MM.1S (cell line): ENCODE data around the gene ZMIZ1.

Experiments used
- EZH2 ChIP-seq: fragments of 300-600 bp; sonication (generic); optimal IDR thresholded peaks from 2 replicates; pipeline ENCODE3; 2017; ENCODE audit warnings: low read depth, mild to moderate bottlenecking, antibody characterized with exemption, low read length, mixed read lengths
- EZH2phosphoT487 ChIP-seq: fragments of 300-600 bp; sonication (generic); IDR thresholded peaks from 2 replicates; pipeline ENCODE4 v1.6.1; 2018; ENCODE audit warnings: antibody characterized with exemption, low read length
- TF ChIP-seq, protein P1 (sequence below): fragments of 300-600 bp; sonication (generic); IDR thresholded peaks from 2 replicates; pipeline ENCODE4 v1.5.1; 2016; ENCODE audit warnings: antibody characterized with exemption, low read length, mixed read lengths

DNA sequence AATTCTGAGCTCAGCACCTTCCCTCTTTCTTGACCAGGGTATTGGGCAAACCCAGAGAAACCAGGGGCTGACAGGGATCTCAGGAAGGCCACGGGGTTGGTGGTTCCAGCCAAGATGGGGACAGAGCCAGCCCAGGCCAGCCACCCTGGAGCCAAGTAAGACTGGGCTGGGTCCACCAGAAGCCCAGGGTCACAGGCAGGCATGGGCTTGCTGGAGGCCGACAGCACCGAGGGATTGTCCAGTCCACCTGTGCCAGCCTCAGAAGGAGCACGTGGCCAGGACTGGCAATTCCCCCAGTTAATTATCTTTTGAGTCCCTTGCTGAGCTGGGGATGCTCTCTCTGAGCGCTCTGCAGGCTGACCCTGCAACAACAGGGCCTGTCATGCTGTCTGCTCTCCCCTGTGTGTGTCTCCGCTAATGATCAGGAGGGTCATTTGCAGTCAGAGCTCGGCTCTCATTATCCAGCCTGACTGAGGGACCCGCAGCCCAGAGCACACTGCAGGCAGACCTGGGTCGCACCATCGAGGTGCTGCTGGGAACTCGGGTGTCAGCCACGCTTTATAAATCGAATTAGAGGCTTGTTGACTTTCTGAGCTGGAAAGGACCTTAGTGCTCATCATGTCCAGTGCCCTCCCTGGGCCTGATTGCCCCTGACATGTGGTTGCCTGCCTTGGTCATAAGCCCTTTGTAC lies 209.0 kb downstream of the ZMIZ1 start:
- TF ChIP-seq, protein P1, sequence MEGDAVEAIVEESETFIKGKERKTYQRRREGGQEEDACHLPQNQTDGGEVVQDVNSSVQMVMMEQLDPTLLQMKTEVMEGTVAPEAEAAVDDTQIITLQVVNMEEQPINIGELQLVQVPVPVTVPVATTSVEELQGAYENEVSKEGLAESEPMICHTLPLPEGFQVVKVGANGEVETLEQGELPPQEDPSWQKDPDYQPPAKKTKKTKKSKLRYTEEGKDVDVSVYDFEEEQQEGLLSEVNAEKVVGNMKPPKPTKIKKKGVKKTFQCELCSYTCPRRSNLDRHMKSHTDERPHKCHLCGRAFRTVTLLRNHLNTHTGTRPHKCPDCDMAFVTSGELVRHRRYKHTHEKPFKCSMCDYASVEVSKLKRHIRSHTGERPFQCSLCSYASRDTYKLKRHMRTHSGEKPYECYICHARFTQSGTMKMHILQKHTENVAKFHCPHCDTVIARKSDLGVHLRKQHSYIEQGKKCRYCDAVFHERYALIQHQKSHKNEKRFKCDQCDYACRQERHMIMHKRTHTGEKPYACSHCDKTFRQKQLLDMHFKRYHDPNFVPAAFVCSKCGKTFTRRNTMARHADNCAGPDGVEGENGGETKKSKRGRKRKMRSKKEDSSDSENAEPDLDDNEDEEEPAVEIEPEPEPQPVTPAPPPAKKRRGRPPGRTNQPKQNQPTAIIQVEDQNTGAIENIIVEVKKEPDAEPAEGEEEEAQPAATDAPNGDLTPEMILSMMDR: no peak
- no peak for TF ChIP-seq EZH2
- no peak for TF ChIP-seq EZH2phosphoT487
